ENCODE results near the gene SCAF4. TPM values are rescaled to one million over a fixed set of nuclear protein-coding genes. Genes with fewer than 3 reads are reported as not detected.
"Not testable (repeated sequence)": the region's sequence is repeated elsewhere in the genome, so short reads cannot be mapped to it uniquely, and the experiment has no call there.

The SCAF4 gene
- total RNA-seq, 1 donor from 2014 or later, result 49.7 TPM

- no peak overlapping the region for H3K4me3 Mint-ChIP-seq (ENCODE audit: unreplicated experiment)
- TF ChIP-seq CTCF (IDR thresholded peaks at IDR 0.05; ENCODE audit: unreplicated experiment), result no peak
- H3K36me3 Mint-ChIP-seq (ENCODE audit: low read depth, unreplicated experiment), result peaks cover 14% of the 10 kb centered on the region
- DNase-seq (ENCODE audit: low spot score), result no peak
- peaks cover 5% of the 10 kb centered on the region for H3K4me1 Mint-ChIP-seq (ENCODE audit: unreplicated experiment)
- no peak overlapping the region for H3K27ac Mint-ChIP-seq (ENCODE audit: unreplicated experiment)
- peaks cover 4% of the 10 kb centered on the region for H3K27me3 Mint-ChIP-seq (ENCODE audit: unreplicated experiment)
- no peaks in the 10 kb centered on the region for H3K9me3 Mint-ChIP-seq (ENCODE audit: unreplicated experiment)
Measured at GRCh38 chr21:31654340-31654739, 77.6 kb downstream of the SCAF4 start.

DNA sequence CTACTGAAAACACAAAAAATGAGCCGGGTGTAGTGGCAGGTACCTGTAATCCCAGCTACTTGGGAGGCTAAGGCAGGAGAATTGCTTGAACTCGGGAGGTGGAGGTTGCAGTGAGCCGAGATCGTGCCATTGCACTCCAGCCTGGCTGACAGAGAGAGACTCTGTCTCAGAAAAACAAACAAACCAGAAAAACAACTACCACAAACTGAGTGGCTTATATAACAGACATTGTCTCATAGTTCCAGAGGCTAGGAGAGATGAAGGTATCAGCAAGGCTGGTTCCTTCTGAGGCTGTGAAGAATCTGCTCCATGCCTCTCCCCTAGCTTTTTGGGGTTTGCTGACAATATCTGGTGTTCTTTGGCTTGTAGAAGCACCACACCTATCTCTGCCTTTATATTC is 80.4 kb downstream of the SCAF4 start:
- not testable (repeated sequence) for H3K9me3 Mint-ChIP-seq (ENCODE audit: unreplicated experiment); H3K36me3 Mint-ChIP-seq (ENCODE audit: low read depth, unreplicated experiment); H3K27ac Mint-ChIP-seq (ENCODE audit: unreplicated experiment); H3K4me1 Mint-ChIP-seq (ENCODE audit: unreplicated experiment); H3K4me3 Mint-ChIP-seq (ENCODE audit: unreplicated experiment); DNase-seq (ENCODE audit: low spot score); H3K27me3 Mint-ChIP-seq (ENCODE audit: unreplicated experiment)

- no peaks in the 10 kb centered on the region for H3K9me3 Mint-ChIP-seq (ENCODE audit: unreplicated experiment)
- H3K36me3 Mint-ChIP-seq (ENCODE audit: low read depth, unreplicated experiment), result peaks cover 9% of the 10 kb centered on the region
- no peaks in the 10 kb centered on the region for H3K4me1 Mint-ChIP-seq (ENCODE audit: unreplicated experiment)
- H3K4me3 Mint-ChIP-seq (ENCODE audit: unreplicated experiment), result no peak overlapping the region
- TF ChIP-seq CTCF (IDR thresholded peaks at IDR 0.05; ENCODE audit: unreplicated experiment), result no peak
- H3K27ac Mint-ChIP-seq (ENCODE audit: unreplicated experiment), result no peak overlapping the region
- DNase-seq (ENCODE audit: low spot score), result no peak
- H3K27me3 Mint-ChIP-seq (ENCODE audit: unreplicated experiment), result peaks cover 6% of the 10 kb centered on the region
Measured at GRCh38 chr21:31650930-31651329, 81.0 kb downstream of the SCAF4 start.

DNA sequence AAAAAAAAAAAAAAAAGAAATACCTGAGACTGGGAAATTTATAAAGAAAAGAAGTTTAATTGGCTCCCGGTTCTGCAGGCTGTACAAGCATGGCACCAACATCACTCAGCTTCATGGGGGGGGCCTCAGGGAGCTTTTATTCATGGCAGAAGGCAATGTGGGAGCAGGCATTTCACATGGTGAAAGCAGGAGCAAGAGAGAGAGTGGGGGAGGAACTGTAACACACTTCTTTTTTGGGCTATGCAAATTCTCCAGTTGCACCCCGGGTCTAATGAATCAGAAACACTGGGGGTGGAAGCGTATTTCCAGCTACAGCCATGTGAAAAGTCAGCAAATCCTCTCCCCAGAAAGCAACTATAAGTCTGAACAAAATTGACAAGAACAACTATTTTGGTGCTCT is 84.3 kb downstream of the SCAF4 start:
- no peaks in the 10 kb centered on the region for H3K36me3 Mint-ChIP-seq (ENCODE audit: low read depth, unreplicated experiment)
- H3K27me3 Mint-ChIP-seq (ENCODE audit: unreplicated experiment), result peaks cover 4% of the 10 kb centered on the region
- no peak for DNase-seq (ENCODE audit: low spot score)
- H3K9me3 Mint-ChIP-seq (ENCODE audit: unreplicated experiment), result no peaks in the 10 kb centered on the region
- H3K4me1 Mint-ChIP-seq (ENCODE audit: unreplicated experiment), result peaks cover 7% of the 10 kb centered on the region
- TF ChIP-seq CTCF (IDR thresholded peaks at IDR 0.05; ENCODE audit: unreplicated experiment), result no peak
- no peak overlapping the region for H3K27ac Mint-ChIP-seq (ENCODE audit: unreplicated experiment)
- H3K4me3 Mint-ChIP-seq (ENCODE audit: unreplicated experiment), result no peak overlapping the region

- Mint-ChIP-seq H3K9me3 (ENCODE audit: unreplicated experiment) (no peaks in the 10 kb centered on the region), H3K27me3 (ENCODE audit: unreplicated experiment) (peaks cover 2% of the 10 kb centered on the region), H3K27ac (ENCODE audit: unreplicated experiment) (no peak overlapping the region), H3K4me1 (ENCODE audit: unreplicated experiment) (peaks cover 7% of the 10 kb centered on the region), H3K36me3 (ENCODE audit: low read depth, unreplicated experiment) (no peaks in the 10 kb centered on the region), H3K4me3 (ENCODE audit: unreplicated experiment) (no peak overlapping the region)
- no peak for DNase-seq (ENCODE audit: low spot score)
- TF ChIP-seq CTCF (IDR thresholded peaks at IDR 0.05; ENCODE audit: unreplicated experiment), result no peak
Measured at GRCh38 chr21:31644643-31645042, 87.3 kb downstream of the SCAF4 start.

Measured in endothelial cell (in vitro differentiated cells).